ENCODE results near the gene KIZ. TPM values are rescaled to one million over a fixed set of nuclear protein-coding genes. Genes with fewer than 3 reads are reported as not detected.
"Not testable (repeated sequence)": the region's sequence is repeated elsewhere in the genome, so short reads cannot be mapped to it uniquely, and the experiment has no call there.

Gene KIZ
- polyA plus RNA-seq, 3 donors, result 30.9 to 36.9 (median 33.2) TPM

DNA sequence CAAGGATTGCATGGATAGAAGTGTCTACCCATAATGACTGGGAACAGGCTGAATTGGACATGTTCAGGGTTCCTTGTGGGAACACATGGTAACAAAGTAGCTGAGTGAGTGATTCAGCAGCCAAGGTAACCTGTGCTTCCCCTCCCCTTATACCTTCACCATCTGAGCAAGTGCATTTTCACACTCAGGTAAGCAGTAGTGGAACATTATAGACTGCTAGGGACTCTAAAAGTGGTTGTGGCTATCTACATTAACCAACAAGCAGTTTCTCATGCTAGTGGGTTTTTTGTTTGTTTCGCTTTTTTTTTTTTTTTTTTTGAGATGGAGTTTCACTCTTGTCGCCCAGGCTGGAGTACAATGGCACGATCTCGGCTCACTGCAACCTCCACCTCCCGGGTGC lies 41.4 kb downstream of the KIZ start:
- no peak for DNase-seq (ENCODE audit: low read depth in 3 of 3, low spot score in 2 of 3)

DNA sequence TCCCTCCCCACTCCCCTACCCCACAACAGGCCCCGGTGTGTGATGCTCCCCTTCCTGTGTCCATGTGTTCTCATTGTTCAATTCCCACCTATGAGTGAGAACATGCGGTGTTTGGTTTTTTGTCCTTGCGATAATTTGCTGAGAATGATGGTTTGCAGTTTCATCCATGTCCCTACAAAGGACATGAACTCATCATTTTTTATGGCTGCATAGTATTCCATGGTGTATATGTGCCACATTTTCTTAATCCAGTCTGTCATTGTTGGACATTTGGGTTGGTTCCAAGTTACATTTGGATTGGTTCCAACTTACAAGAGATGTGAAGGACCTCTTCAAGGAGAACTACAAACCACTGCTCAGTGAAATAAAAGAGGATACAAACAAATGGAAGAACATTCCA lies 42.2 kb downstream of the KIZ start:
- DNase-seq (ENCODE audit: low read depth in 3 of 3, low spot score in 2 of 3), result not testable (repeated sequence)

DNA sequence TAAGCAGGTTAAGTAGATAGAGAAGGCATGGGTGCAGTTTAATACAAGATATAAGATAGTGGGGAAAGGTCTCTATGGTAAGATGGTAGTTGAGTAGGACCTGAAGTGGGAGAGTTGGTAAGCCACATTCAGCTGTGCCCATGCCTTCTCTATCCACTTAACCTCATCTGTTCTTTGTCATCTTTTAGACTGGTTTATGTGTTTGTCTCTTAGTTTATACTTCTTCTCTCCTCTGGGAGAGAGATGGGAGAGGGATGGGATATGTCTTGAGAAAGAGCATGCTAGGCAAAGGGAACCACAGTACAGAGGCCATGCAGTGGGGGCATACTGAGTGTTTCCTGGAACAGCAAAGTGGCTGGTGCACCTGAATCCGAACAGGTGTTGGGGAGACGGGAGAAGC lies 46.7 kb downstream of the KIZ start:
- DNase-seq (ENCODE audit: low read depth in 3 of 3, low spot score in 2 of 3), result no peak

DNA sequence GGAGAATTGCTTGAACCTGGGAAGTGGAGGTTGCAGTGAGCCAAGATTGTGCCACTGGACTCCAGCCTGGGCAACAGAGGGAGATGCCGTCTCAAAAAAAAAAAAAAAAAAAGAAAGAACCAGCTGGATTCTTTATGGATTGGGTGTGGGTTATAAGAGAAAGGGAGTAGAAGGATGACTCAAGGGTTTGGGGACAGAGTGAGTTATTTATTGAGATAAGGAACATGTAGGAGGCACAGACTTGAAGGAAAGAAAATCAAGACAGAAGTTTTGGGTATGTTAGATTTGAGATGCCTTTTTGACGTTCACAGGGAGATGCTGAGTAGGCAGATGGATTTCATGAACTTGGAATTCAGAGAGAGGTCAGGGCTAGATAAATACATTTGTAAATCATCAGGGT lies 47.6 kb downstream of the KIZ start:
- no peak for DNase-seq (ENCODE audit: low read depth in 3 of 3, low spot score in 2 of 3)

DNA sequence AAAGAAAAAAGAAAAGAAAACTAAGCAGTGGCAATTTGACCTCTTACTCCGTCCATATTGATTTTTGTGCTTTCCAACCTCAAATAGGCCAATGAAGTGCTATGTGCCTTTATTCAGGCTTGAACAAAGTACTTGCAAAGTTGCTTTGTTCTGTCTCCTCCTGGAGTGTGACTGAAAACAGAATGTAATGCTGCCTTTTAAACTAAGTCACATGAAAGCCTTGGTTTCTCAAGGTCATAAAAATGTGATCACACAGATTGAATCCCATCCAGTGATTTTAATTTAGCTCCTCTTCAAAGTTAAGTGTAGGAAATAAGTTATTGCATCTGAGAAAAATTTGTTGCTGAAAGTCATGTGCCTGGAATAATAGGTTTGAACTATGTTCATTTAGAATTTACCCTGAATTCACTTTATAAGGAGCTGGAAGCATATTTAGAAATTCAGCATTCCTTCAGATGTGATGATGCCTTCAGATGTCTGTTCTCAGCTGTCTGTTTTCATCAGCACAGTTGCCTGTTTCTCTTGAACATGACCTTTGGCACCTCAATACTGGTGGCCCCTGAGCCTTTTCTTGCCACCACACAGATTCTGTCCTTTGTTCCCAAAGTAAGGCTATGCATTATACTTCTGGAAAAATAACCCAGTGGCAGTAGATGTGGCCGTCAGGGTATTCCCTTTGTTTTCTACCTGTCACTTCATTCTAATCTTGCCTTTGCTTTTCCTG lies 48.8 kb downstream of the KIZ start:
- no peak for DNase-seq (ENCODE audit: low read depth in 3 of 3, low spot score in 2 of 3)

DNA sequence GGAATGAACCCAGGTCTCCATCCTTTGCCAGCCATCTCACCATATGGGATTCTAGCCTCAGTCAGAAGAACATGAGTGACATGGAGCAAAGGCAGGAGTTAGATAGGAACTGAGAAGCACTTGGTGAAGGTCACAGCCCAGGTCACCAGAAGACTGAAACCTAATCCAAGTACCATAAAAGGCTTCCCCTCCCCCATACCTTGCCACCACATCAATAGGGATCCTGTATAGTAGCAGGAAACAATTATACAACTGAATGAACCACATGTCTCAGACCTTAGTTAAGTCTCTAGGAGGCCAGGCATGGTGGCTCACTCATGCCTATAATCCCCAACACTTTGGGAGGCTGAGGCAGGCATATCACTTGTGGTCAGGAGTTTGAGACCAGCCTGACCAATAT lies 49.6 kb downstream of the KIZ start:
- no peak for DNase-seq (ENCODE audit: low read depth in 3 of 3, low spot score in 2 of 3)

DNA sequence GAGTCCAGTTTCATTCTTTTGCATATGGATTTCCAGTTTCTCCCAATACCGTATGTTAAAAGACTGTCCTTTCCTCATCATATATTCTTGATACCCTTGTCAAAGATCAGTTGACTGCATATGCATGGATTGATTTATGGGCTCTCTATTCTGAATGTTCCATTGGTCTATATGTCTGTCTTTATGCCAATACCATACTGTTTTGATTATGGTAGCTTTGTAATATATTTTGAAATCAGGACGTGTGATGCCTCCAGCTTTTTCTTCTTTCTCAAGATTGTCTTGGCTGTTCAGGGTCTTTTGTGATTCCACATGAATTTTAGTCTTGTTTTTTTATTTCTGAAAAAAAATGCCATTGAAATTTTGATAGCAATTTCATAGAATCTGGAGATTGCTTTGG lies 51.9 kb downstream of the KIZ start:
- no peak for DNase-seq (ENCODE audit: low read depth in 3 of 3, low spot score in 2 of 3)

DNA sequence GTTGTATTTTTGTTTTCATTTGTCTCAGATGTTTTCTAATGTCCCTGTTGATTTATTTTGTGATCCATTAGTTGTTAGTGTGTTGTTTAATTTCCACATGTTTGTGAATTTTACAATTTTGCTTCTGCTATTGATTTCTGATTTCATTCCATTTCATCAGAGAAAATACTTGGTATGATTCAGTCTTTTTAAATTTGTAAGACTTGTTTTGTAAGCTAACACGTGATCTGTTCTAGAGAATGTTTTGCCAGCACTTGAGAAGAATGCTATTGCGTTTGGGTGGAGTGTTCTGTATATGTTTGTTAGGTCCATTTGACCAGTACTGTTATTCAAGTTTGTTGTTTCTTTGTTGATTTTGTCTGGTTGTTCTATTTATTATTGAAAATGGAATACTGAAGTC lies 53.9 kb downstream of the KIZ start:
- DNase-seq (ENCODE audit: low read depth in 3 of 3, low spot score in 2 of 3), result no peak

DNA sequence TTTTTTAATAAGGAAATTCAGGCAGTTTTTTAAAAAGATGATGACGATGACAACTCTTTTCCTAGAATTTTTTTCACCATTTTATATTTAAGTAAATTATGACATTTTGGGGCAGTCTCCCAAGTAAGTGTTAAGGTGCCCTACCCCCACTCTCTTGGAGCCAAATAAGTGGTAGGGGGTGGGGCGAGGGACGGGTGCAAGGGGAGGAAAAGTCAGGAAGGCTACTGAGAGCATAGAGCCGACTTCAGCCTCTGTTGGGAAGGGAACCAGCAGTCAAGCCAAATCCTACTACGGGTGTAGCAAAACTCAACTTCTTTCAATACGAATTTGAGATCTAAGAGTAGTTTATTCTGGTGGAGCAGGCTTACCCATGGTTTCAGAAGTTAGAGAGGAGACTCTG lies 54.4 kb downstream of the KIZ start:
- no peak for DNase-seq (ENCODE audit: low read depth in 3 of 3, low spot score in 2 of 3)

DNA sequence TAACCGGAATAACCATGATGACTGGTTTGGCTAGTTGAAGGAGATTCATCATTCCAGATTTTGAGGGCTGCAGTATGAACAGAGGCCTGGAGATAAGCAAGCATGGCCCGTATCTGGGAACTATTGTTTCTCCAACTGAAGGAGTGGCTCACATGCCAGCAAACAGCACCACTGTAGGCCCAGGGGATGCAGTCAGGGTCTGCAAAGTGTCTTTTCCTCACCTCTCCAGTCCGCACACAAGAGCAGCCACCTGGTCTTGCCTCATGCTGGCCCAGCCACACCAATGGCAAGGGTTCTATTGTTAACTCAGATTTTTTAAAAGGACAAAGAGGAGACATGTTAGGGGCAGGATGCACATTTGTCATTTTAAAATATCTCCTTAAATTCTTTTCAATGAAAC lies 55.1 kb downstream of the KIZ start:
- no peak for DNase-seq (ENCODE audit: low read depth in 3 of 3, low spot score in 2 of 3)

DNA sequence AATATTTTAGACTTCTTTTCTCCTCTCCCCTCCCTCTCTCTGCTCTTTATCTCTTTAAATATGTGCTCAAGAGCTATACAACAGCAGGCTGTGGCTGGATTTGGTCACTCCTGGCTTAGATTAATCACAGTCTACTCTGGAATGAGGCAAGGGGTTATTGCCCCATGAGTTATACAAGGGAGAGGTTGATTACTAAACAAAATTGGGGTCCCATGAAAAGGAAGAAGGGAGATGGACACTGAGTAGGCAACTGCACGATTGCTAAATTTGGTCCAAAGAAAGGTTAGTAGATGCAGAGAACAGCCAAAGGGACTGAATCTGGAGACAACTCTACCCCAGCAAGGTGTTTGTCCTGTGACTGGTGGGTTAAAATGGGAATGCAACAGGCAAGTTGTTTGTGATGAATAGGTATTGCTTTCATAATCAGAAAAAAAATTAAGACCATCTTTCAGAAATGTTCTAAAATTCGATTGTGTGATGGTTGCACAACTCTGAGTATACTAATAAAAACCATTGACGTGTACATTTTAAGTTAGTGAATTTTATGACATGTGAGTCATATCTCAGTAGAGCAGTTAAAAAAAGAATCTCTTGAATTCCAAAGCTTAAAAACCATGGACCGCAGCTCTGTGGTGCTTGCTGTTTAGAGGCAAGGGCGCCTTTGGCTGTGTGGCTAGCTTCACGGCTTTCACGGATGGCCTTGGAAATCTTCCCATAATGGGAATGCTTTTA lies 57.1 kb downstream of the KIZ start:
- no peak for DNase-seq (ENCODE audit: low read depth in 3 of 3, low spot score in 2 of 3)

DNA sequence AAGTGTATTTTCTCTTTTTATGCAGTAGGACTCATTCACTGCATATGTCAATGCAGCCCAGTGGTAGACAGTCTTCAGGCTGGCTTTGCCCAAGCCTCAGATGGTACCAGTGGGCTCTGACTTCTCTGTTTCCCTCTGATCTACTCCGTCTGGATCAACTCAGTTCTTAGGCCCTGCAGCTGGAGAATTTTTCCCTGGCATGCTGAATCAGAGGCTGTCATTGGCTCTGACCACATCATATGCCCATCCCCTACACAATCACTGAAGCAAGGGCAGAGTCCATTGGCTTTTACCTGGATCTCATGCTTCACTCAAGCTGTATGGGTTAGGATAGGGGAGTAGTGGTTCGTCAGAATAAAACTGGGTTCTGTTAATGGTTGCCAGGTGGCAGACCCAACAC lies 57.8 kb downstream of the KIZ start:
- DNase-seq (ENCODE audit: low read depth in 3 of 3, low spot score in 2 of 3), result no peak

DNA sequence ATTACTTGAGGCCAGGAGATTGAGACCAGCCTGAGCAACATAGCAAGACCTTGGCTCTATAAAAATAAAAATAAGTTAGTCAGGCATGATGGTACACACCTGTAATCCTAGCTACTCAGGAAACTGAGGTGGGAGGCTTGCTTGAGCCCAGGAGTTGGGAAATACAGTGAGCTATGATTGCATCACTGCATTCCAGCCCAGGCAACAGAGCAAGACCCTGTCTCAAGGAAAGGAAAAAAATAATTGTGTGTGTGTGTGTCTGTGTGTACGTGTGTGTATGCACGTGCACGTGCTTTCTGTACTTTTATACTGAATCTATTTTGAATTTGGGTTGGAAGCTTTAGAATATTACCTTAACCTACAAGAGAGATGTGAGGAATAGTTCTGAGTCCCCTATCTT lies 58.9 kb downstream of the KIZ start:
- DNase-seq (ENCODE audit: low read depth in 3 of 3, low spot score in 2 of 3), result no peak

DNA sequence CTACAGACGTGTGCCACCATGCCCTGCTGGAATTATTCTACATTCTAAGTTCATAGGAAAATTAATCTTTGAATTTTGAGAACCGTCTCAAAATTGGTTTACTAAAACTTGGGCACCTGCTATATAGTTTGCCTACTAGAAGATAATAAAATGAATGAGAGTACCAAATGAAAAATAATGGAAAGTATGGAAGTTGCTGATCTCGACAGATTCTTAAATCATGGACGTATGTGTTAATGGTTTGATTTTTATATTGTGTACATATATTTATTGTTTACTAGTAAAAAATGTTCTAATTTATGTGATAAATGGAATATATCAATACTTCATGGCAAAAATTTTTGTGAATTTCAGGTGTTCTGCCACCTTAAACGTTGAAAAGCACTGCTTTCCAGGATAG lies 60.0 kb downstream of the KIZ start:
- DNase-seq (ENCODE audit: low read depth in 3 of 3, low spot score in 2 of 3), result no peak

DNA sequence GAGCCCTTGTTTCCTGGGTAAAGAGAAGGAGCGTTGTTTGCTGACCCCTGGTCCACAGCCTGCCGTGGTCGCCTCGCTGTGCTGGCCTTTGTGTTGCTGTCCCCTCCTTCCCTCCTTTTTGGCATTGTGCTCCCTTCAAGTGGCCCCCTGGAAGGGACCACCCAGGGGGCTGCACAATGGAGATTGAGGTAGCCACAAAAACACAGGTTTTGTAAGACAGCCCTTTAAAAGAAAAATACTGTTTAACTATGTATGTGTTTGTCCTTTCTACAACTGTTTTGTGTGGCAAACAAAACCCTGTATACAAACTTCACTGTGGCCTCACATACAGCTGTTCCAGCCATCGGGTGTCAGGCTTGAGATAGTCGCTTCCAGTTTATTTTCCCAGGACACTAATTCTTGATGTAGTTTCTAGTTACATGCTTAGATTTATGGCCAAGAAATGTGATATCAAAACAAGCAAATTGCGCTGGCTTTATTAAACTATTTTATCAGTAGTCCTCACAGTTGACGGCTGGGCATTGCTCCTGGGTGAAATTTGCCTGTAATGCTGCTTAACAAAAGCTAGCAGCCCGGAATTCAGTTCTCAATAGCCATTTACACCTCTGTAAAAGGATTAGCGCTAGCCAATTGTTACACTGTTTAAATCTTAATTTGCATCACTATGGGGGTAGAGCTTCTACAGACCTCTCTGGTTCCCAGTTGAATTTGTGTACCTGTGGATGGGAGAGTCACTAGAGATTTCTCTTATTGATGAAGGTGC lies 64.1 kb downstream of the KIZ start:
- no peak for DNase-seq (ENCODE audit: low read depth in 3 of 3, low spot score in 2 of 3)

DNA sequence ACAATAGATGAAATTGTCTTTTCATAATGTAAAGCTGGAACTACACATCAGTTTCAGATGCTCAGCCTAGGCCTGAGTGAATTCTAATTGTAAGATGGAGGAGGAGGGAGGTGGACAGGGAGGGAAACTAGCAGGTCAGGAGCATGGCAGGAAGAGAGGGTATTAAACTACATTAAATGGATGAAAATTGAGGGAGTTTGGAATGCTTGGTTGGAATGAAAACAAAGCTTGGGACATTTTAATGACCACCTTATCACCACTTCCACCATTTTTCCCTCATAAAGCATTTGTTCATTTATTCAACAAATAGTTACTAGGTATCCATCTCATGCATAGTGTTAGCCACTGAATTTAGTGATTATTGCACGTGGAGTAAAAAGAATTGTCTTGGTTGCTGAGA lies 65.0 kb downstream of the KIZ start:
- DNase-seq (ENCODE audit: low read depth in 3 of 3, low spot score in 2 of 3), result no peak

DNA sequence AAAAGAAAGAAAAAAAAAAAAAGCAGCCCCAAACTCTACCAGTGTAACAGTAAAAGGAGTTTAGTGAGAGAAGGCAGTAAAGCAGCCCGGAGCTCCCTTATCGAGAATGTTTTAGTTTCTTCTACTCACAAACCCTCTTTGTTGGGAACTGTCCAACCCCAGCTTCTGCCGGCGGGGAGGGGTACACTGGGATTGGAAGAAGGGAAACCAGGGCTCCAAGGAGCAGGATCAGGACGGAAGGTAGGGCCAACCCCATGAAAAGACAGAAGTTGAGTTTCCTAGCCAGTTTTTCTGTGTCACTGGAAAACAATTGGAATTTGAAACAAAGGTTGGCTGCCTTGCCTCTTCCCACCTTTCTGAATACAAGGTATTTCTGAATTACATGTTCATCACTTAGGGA lies 66.0 kb downstream of the KIZ start:
- no peak for DNase-seq (ENCODE audit: low read depth in 3 of 3, low spot score in 2 of 3)

DNA sequence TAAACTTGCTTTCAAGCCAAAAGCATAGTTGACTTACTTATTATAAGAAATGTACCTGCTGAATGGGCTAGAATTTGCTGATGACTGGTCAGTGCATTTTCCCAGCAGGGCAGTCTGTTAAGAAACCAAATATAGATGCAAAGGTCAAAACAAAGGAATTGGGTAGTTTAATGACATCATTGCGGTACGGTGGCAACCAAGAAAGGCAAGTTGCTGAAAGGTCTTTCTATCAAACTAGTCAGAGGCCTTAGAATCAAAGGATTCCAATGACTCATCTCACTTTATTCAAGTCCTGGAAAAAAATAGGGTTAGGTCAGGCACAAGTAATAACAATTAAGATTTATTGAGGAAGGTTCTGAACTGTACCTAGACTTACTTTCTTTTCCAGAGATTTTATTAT lies 76.4 kb downstream of the KIZ start:
- no peak for DNase-seq (ENCODE audit: low read depth in 3 of 3, low spot score in 2 of 3)

DNA sequence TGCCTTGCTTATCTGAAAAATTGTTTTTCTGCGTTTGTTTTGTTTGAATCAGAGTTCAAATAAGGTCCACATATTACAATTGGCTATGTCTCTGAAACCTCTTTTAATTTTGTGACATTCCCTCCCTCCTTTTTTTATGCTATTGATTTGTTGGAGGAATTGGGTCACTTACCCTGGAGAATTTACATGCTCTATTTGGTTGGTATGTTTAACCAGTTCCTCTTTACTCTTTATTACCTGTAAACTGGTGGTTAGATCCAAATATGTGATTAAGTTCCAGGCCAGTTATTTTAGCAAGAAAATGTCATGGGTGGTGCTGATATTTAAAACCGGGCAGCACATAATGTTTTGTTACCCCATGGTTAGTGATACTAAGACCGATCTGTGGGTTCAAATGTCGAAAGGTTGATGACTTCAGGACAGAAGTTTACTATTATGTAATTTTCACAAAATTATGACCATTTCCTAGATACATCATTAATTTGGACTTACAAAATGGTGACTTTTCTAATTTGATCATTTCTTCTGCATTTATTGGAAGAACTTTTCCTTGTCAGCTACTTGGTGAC lies 77.3 kb downstream of the KIZ start:
- no peak for DNase-seq (ENCODE audit: low read depth in 3 of 3, low spot score in 2 of 3)

DNA sequence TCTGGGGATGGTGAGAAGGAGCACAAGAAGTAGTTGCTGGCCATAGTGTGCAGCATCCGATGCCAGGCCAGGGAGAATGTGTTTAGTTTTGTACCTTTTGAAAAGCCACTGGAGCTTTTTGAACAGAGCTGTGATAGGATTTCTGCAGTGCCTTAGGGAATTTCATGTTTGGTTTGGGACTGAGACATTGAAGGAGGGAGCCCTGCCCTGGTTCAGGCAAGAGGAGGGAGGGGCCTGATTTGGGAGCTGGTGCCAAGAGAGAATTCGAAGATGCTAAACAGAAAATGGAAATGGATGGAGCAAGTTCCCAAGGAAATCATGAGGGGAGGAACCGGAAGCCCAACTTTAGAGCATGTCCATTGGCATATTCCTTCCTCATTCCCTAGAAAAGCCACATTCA lies 80.7 kb downstream of the KIZ start:
- DNase-seq (ENCODE audit: low read depth in 3 of 3, low spot score in 2 of 3), result no peak

DNA sequence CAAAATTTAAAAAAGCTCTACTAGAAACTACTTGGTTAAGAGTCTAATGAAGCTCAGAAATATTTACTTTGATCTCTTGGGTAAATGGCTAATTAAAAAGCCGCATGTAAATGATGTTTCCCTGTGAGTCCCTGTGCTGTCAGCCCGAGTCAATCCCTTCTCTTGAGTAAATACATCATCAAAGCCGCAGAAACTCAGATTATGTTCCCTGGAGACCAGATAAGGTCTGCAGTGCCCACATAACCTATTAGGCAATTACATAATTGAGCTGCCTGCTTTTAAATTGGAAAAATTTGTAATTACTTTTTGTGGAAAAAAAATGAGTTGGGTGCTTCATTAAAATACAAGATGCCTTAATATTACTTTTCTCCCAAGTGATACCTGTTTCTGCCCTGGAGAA lies 83.1 kb downstream of the KIZ start:
- DNase-seq (ENCODE audit: low read depth in 3 of 3, low spot score in 2 of 3), result no peak

DNA sequence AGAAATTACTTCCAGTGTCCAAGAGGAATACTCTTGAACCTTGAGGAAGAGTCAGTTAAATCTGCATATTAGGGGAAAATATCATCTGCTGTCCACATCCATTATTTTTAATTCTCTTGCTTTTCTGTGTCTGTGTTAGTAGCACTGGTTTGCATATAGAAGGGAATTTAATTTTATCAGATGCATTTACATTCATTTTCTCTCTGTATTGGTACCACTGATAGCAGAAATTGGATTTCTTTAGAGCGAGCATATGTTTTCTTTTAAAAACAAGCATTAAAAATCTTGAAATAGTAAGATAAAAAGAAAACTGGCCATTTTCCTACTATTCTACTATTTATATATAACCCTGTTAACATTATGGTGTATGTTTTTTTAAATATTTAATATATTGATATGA lies 83.8 kb downstream of the KIZ start:
- no peak for DNase-seq (ENCODE audit: low read depth in 3 of 3, low spot score in 2 of 3)

All from right renal cortex interstitium (tissue), 3 donors.